GM19468 (cell line): ENCODE results near the gene GUCY1B1.

Experiments used
- ATAC-seq: cut with Tn5 transposase; IDR thresholded peaks from one replicate; pipeline ENCODE4 v1.9.1; 2021; ENCODE audit warnings: mild to moderate bottlenecking, moderate library complexity, moderate number of reproducible peaks; ENCODE audit not compliant: unreplicated experiment; ENCODE audit errors: extremely low read depth

GUCY1B1 gene

DNA sequence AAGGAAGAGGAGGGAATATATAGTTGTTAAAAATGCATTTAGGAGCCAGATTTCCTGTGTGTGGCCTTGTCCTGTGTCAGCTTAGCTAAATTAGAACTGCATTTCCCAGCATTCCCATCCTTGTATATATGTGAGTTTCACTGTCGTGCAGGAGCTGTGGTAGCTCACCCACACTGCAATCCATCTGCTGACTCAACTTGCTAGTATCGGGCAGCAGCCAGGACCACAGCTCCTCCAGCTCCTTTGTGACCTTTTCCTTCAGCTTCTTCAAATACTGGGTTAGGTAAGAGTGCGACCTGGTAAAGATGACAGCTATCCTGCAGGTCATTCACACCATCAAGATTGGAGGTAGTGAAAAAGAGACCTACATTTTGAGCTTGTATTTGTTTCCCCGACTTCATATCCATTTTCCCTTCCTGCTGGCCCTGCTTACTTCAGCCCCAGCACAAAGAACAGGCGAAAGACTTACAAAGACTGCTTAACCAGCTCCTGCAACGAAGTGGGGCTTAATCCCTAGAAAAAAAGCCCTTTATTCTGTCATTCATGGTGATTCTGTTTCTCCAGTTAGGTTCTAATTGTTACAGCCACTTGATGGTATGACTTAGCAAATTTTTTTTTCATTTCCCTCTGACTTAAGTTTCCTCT lies 95.9 kb downstream of the GUCY1B1 start:
- ATAC-seq: no peak

DNA sequence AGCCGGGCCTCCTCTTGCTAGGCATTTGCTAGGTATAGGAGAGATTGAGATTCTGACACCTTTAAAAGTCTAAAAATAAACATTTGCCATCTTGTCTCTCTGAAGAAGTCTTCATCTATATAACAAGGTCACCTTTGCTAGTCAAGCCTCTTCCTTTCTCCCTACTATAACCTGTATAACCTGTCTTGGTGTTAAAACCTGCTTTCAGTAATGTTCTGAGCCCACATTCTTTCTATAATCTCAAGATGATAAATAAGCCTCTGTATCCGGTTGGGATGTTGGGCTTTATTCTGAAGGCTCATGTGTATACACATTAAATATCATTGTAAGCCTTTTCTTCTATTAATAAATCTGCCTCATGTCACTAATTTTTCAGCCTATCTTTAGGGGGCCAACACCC lies 97.1 kb downstream of the GUCY1B1 start:
- no peak for ATAC-seq
